H9 (cell line): ENCODE results near the gene IL6ST. TPM values are rescaled to one million over a fixed set of nuclear protein-coding genes. Genes with fewer than 3 reads are reported as not detected.

Experiments used
- DNase-seq: peaks from one replicate; pipeline ENCODE4 v3.0.0-alpha.2; 2017
- H2AFZ ChIP-seq: one replicate; pipeline ENCODE4 v1.6.1; 2013; ENCODE audit warnings: mild to moderate bottlenecking, low read length, control low read depth, moderate library complexity
- H2AK5ac ChIP-seq: 2 replicates; pipeline ENCODE4 v1.6.1; 2013; ENCODE audit warnings: low read length, control low read depth, mixed read lengths; ENCODE audit not compliant: insufficient read length
- H2BK120ac ChIP-seq: one replicate; pipeline ENCODE4 v1.6.1; 2013; ENCODE audit warnings: low read depth, mild to moderate bottlenecking, low read length, control low read depth, inconsistent platforms; ENCODE audit not compliant: poor library complexity, severe bottlenecking
- H2BK12ac ChIP-seq: 2 replicates; pipeline ENCODE4 v1.6.1; 2013; ENCODE audit warnings: low read length, control low read depth, mixed read lengths, low read depth; ENCODE audit not compliant: insufficient read length
- H2BK15ac ChIP-seq: 2 replicates; pipeline ENCODE4 v1.6.1; 2013; ENCODE audit warnings: low read depth, low read length, control low read depth
- H2BK20ac ChIP-seq: one replicate; pipeline ENCODE4 v1.6.1; 2013; ENCODE audit warnings: low read depth, mild to moderate bottlenecking, low read length, control low read depth, inconsistent platforms; ENCODE audit not compliant: poor library complexity, severe bottlenecking
- H2BK5ac ChIP-seq: 2 replicates; pipeline ENCODE4 v1.6.1; 2013; ENCODE audit warnings: low read length, control low read depth, mixed read lengths; ENCODE audit not compliant: insufficient read length
- H3K14ac ChIP-seq: 2 replicates; pipeline ENCODE4 v1.6.1; 2013; ENCODE audit warnings: low read length, control low read depth; ENCODE audit not compliant: insufficient read depth
- H3K18ac ChIP-seq: 2 replicates; pipeline ENCODE4 v1.6.1; 2013; ENCODE audit warnings: low read depth, mild to moderate bottlenecking, mixed read lengths, low read length, control low read depth; ENCODE audit not compliant: insufficient read length
- H3K23ac ChIP-seq: 2 replicates; pipeline ENCODE4 v1.6.1; 2013; ENCODE audit warnings: low read length, control low read depth, mixed read lengths, low read depth; ENCODE audit not compliant: insufficient read length
- H3K23me2 ChIP-seq: 2 replicates; pipeline ENCODE4 v1.6.1; 2013; ENCODE audit warnings: low read depth, mild to moderate bottlenecking, mixed read lengths, low read length, control low read depth; ENCODE audit not compliant: insufficient read length, poor library complexity, severe bottlenecking
- H3K27ac ChIP-seq: 2 replicates; pipeline ENCODE4 v1.5.1; 2013; ENCODE audit warnings: low read length, control low read depth, mixed read lengths, low read depth; ENCODE audit not compliant: insufficient read length
- H3K27me3 ChIP-seq: 2 replicates; pipeline ENCODE4 v1.6.1; 2013; ENCODE audit warnings: low read length, control low read depth, inconsistent platforms; ENCODE audit not compliant: insufficient read depth
- H3K4ac ChIP-seq: 2 replicates; pipeline ENCODE4 v1.6.1; 2013; ENCODE audit warnings: low read depth, mild to moderate bottlenecking, control low read depth, inconsistent platforms, low read length, moderate library complexity
- H3K4me1 ChIP-seq: 2 replicates; pipeline ENCODE4 v1.6.1; 2013; ENCODE audit warnings: low read length, control low read depth, inconsistent platforms; ENCODE audit not compliant: insufficient read depth
- H3K4me2 ChIP-seq: 2 replicates; pipeline ENCODE4 v1.6.1; 2013; ENCODE audit warnings: low read length, control low read depth, mixed read lengths; ENCODE audit not compliant: insufficient read length, insufficient read depth
- H3K56ac ChIP-seq: 2 replicates; pipeline ENCODE4 v1.6.1; 2013; ENCODE audit warnings: low read depth, mild to moderate bottlenecking, mixed read lengths, low read length, control low read depth; ENCODE audit not compliant: insufficient read length
- H3K79me1 ChIP-seq: 2 replicates; pipeline ENCODE4 v1.6.1; 2013; ENCODE audit warnings: low read depth, mild to moderate bottlenecking, moderate library complexity, low read length, control low read depth, inconsistent platforms; ENCODE audit not compliant: insufficient read depth, poor library complexity, severe bottlenecking
- H3K79me2 ChIP-seq: 2 replicates; pipeline ENCODE4 v1.6.1; 2013; ENCODE audit warnings: low read length, control low read depth, inconsistent platforms; ENCODE audit not compliant: insufficient read depth
- H3K9ac ChIP-seq: 2 replicates; pipeline ENCODE4 v1.6.1; 2013; ENCODE audit warnings: low read length, control low read depth, mixed read lengths; ENCODE audit not compliant: insufficient read length; ENCODE audit errors: extremely low read depth
- H3K9me3 ChIP-seq: one replicate; pipeline ENCODE4 v1.6.1; 2013; ENCODE audit warnings: low read depth, low read length, inconsistent platforms; ENCODE audit not compliant: control insufficient read depth
- H3T11ph ChIP-seq: one replicate; pipeline ENCODE4 v1.6.1; 2013; ENCODE audit warnings: mild to moderate bottlenecking, low read length, control low read depth, inconsistent platforms
- H4K20me1 ChIP-seq: one replicate; pipeline ENCODE4 v1.6.1; 2013; ENCODE audit not compliant: control insufficient read depth, insufficient read length, insufficient read depth
- H4K5ac ChIP-seq: 2 replicates; pipeline ENCODE4 v1.6.1; 2013; ENCODE audit warnings: low read depth, mild to moderate bottlenecking, mixed read lengths, low read length, control low read depth; ENCODE audit not compliant: insufficient read length
- H4K8ac ChIP-seq: replicated peaks from 2 replicates; pipeline ENCODE4 v1.6.1; 2013; ENCODE audit warnings: low read length, control low read depth, mixed read lengths, low read depth; ENCODE audit not compliant: insufficient read length
- H4K91ac ChIP-seq: 2 replicates; pipeline ENCODE4 v1.6.1; 2013; ENCODE audit warnings: low read depth, mild to moderate bottlenecking, moderate library complexity, mixed read lengths, low read length, control low read depth; ENCODE audit not compliant: insufficient read length
- H3K27ac Mint-ChIP-seq, 3 experiments: 2 replicates in 2 of 3; 3 replicates in 1 of 3; pipeline ENCODE4 v1.8.0; 2020 to 2021; ENCODE audit warnings: mixed read lengths in 3 of 3, mild to moderate bottlenecking in 1 of 3, moderate library complexity in 1 of 3
- H3K27me3 Mint-ChIP-seq: 2 replicates; pipeline ENCODE4 v1.8.0; 2021; ENCODE audit warnings: low read depth, mild to moderate bottlenecking, moderate library complexity, mixed read lengths
- H3K36me3 Mint-ChIP-seq, 3 experiments: 2 replicates in 2 of 3; 3 replicates in 1 of 3; pipeline ENCODE4 v1.8.0; 2020 to 2021; ENCODE audit warnings: low read depth in 3 of 3, mixed read lengths in 3 of 3; ENCODE audit not compliant: insufficient read depth in 1 of 3
- H3K4me1 Mint-ChIP-seq, 2 experiments: 2 replicates each; pipeline ENCODE4 v1.8.0; 2020; ENCODE audit warnings: mixed read lengths in 2 of 2
- H3K4me3 Mint-ChIP-seq, 2 experiments: 2 replicates in 1 of 2; 3 replicates in 1 of 2; pipeline ENCODE4 v1.8.0; 2020 to 2021; ENCODE audit warnings: mild to moderate bottlenecking in 2 of 2, mixed read lengths in 2 of 2, moderate library complexity in 1 of 2
- H3K9me3 Mint-ChIP-seq, 2 experiments: 2 replicates in 1 of 2; 3 replicates in 1 of 2; pipeline ENCODE4 v1.8.0; 2020; ENCODE audit warnings: mild to moderate bottlenecking in 2 of 2, mixed read lengths in 2 of 2, moderate library complexity in 1 of 2
- WGBS: extraction: QIAGEN DNeasy Blood & Tissue Kit; methylation state at CpG from one replicate; pipeline ENCODE4 v1.1.7; 2013; ENCODE audit warnings: missing lambda C conversion rate, low lambda C conversion rate, mixed read lengths; ENCODE audit not compliant: insufficient read length; ENCODE audit errors: extremely low coverage; 5-methylcytosine and 5-hydroxymethylcytosine counted together
- total RNA-seq: library from RNA; stranded (reverse); gene quantifications from 2 replicates; pipeline ENCODE4 v1.2.1, GENCODE V29; 2021
- TF ChIP-seq, protein P1 (sequence below): fragments of 200-600 bp; sonication (generic); conservative IDR thresholded peaks from 3 replicates; pipeline ENCODE4 v1.8.0; 2021; ENCODE audit warnings: antibody characterized with exemption, mild to moderate bottlenecking

The IL6ST gene
- total RNA-seq, 1 experiment from 2014 or later, result 11.1 TPM

DNA sequence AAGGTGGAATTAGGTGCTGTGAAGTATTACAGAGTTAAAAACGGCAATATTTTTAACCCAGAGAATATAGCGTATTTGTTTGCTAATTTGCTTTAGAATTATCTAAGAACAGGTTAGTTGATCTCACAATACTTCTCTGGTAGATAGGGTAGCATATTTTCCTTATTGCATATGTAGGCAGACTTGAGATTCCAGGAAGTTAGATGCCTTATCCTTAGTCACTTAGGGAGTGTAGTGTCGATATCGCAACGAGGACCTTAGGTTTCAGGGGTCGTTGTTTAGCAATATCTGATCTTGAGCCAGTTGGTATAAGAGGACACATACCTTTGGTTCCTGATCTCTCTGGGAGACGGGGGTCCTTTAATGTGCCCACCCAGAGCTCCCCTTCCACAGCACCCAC lies 28.5 kb upstream of the IL6ST start:
- Histone ChIP-seq H3K4me2 (no peak overlapping the region), H4K8ac (no peak overlapping the region), H4K20me1 (no peaks in the 10 kb centered on the region), H2BK120ac (no peak overlapping the region), H2BK15ac (no peak overlapping the region), H3K14ac (no peak overlapping the region), H3K27ac (no peak overlapping the region), H3T11ph (no peak overlapping the region), H3K79me2 (no peaks in the 10 kb centered on the region), H2BK20ac (no peak overlapping the region), H3K23me2 (no peaks in the 10 kb centered on the region), H4K91ac (no peak overlapping the region), H2AFZ (no peak overlapping the region), H3K27me3 (no peaks in the 10 kb centered on the region), H3K18ac (no peak overlapping the region), H3K9me3 (no peaks in the 10 kb centered on the region), H2BK12ac (no peak overlapping the region), H2BK5ac (no peak overlapping the region), H4K5ac (no peak overlapping the region), H3K4me1 (no peaks in the 10 kb centered on the region), H3K4ac (no peak overlapping the region), H3K9ac (no peak overlapping the region), H3K23ac (no peak overlapping the region), H3K56ac (no peak overlapping the region), H3K79me1 (no peaks in the 10 kb centered on the region), H2AK5ac (no peak overlapping the region)
- H3K4me1 Mint-ChIP-seq, result no peaks in the 10 kb centered on the region
- H3K9me3 Mint-ChIP-seq, result no peaks in the 10 kb centered on the region
- no peaks in the 10 kb centered on the region for H3K27me3 Mint-ChIP-seq
- TF ChIP-seq, protein P1, sequence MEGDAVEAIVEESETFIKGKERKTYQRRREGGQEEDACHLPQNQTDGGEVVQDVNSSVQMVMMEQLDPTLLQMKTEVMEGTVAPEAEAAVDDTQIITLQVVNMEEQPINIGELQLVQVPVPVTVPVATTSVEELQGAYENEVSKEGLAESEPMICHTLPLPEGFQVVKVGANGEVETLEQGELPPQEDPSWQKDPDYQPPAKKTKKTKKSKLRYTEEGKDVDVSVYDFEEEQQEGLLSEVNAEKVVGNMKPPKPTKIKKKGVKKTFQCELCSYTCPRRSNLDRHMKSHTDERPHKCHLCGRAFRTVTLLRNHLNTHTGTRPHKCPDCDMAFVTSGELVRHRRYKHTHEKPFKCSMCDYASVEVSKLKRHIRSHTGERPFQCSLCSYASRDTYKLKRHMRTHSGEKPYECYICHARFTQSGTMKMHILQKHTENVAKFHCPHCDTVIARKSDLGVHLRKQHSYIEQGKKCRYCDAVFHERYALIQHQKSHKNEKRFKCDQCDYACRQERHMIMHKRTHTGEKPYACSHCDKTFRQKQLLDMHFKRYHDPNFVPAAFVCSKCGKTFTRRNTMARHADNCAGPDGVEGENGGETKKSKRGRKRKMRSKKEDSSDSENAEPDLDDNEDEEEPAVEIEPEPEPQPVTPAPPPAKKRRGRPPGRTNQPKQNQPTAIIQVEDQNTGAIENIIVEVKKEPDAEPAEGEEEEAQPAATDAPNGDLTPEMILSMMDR, result no peak
- no peak overlapping the region for H3K27ac Mint-ChIP-seq
- no peak overlapping the region for H3K4me3 Mint-ChIP-seq
- H3K36me3 Mint-ChIP-seq, result no peaks in the 10 kb centered on the region
- no peak for DNase-seq
- WGBS, result no CpG with 5 or more reads among the region's 7 CpGs
